Stimulated activated CD4-positive, alpha-beta T cell treated with anti-CD3 and anti-CD28 coated beads, Interleukin-2, amount 100 ng/mL, for 4 hours (primary cell): ENCODE data around the gene NPHS1.
"Not testable (repeated sequence)": the region's sequence is repeated elsewhere in the genome, so short reads cannot be mapped to it uniquely, and the experiment has no call there.

ENCODE experiments used
- DNase-seq: peaks from one replicate; pipeline ENCODE4 v3.0.0-alpha.2; 2020; ENCODE audit warnings: low read depth

NPHS1 gene

DNA sequence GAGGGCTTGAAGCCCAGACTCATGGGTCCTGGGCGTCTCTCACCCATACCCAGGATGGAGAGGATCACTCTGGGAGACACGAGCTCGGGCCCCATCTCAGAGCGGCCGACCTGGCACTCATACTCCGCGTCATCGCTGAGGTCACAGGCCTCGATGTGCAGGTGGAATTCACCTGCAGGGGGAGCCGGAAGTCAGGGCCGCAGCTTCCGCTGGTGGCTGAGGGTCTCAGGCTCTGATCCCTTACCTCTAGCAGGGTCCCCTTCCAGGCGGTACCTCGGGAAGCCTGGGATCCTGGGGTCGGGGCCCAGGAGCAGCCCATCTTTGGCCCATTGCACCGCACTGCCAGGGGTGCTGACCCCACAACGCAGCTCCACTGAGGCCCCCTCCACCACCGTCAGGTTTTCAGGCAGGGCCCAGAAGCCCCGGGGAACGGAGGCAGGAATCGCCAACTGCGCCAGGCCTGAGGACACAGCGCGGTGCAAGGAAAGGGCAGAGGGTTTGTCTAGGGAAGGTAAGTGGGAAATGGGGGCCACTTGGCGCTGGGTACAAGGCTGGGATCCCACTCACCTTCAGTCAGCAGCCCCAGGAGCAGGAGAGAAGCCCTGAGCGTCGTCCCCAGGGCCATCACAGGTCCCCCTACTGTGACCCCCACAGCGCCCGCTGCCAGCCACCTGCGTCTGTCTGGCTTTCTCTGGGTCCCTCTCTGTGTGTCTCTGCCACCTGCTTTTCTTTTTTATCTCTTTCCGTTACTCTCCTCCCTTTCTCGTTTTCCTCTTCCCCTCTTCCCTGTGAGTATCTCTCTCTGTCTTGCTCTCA, 883 bp downstream of the NPHS1 start:
- DNase-seq: no peak

DNA sequence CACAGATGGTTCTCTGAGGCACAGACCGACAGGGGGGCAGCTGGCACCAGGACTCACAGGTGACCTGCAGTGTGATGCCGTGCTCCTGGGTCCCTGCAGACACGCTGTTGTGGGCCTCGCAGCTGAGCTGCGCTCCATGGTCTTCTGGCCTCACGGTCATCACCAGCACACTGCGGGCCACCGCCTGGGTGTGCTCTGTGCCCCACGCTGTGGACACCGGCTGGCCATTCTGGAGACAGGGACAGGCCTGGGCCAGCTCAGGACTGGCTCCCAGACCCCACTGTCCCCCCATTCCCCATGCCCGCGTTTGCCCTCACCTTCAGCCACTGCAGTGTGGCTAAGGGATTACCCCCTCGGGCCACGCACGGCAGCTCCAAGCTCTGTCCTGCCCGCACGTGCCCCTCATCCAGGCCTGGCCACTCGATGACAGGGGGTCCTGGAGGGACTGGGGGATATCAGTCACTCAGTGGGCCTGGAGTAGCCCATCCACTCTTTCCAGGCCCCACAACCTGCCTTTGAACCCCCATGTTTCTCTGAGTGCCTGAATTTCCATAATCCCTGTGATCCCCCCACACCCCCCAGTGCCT, 3.3 kb downstream of the NPHS1 start:
- no peak for DNase-seq

DNA sequence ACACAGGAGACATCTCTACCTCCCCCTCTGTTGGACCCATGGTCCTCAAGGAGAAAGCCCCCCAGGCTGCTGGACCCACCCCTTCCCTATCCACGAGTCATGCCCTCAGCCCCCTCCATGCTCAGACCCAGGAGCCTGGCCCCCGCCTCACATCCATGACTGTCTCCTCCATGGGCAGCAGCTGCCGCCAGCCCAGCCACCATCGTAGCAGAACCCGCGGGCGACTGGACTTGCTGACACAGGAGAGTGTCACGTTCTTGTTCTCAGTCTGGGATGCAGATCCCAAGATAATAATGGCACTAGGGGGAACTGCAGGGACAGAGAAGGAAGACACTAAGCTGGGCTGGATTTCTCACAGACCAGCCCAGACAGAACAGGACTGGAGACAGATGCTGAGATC, 3.8 kb downstream of the NPHS1 start:
- DNase-seq: no peak

DNA sequence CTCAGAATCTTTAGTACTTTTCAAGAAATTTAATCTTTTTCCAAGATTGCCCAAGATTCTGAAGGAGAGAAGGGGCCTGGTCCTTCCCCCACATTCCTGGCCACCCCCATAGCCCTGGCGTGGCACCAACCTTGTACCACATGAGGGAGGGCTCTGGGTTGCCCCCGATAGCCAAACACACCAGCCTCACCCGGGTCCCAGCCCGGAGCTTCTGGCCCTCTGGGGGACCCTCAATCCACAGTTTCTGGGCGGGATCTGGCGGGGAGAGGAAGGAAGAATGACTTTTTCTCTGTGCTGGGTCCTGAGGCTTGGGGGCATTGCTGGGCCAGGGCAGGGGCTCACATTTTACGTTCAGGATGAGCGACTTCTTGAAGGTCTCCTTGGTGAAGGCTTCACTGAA, 4.4 kb downstream of the NPHS1 start:
- DNase-seq: no peak

DNA sequence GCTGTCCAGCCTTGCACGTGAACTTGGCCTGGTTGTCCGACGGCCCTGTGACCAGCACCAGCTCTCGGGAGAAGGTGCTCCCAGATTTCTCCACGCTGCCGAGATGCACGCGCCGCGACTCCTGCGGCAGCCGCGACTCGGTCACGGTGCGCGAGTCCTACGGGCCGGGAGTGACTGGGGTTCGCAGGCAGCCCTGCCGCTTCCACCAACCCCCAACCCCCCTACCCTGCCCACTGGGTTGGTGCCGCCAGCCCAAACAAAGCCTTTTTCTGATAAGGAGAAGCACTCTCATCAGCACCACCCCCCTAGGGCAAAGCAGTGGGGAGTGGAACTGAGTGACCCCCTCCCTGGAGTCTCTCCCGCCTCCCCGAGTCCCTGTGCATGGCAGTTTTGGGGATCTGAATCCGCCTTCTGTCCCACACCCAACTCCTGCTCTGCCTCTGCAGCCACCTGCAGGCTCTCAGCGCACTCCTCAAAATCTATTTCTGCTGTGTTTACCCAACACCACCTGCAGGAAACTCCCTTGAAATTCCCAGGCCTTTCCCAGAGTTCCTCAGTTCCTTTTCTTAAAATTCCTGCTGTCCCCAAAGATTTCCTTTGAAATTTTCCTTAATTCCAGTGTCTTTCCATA, 6.2 kb downstream of the NPHS1 start:
- no peak for DNase-seq

DNA sequence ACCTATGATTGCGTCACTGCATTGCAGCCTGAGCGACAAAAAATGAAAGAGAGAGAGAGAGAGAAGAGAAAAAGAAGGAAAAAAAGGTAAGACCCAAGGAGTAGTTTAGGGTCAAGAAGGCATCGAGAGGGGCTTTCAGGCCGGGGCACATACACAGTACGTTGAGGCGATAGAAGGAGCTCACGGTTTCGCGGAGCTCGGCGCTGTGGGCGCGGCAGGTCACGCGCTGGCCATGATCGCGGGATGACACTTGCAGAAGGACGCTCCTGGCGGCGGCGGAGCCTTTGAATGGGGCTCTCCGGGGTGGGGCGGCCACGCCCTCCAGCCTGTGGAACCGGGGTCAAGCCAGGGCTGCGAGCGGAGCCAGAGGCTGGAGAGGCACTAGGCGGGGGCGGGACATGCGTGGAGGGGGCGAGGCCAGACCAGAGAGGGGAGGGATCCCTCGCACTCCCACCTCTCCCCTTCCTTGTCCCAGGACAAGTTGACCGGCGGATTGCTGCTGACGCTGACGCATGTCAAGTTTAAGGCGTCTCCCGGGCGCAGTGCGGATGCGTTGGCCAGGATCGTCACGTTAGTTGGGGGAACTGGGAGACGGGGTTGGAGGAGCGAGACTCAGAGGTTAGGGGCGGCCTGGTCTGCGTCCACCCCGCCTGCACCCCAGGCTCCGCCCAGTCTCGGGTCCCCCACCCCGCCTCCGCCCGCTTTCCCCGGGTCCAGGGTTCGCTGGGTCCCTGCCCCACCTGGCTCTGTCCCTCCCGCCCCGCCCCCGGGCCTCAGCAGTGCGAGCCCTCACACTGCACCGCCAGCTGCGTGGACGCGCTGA, 6.9 kb downstream of the NPHS1 start:
- no peak for DNase-seq

DNA sequence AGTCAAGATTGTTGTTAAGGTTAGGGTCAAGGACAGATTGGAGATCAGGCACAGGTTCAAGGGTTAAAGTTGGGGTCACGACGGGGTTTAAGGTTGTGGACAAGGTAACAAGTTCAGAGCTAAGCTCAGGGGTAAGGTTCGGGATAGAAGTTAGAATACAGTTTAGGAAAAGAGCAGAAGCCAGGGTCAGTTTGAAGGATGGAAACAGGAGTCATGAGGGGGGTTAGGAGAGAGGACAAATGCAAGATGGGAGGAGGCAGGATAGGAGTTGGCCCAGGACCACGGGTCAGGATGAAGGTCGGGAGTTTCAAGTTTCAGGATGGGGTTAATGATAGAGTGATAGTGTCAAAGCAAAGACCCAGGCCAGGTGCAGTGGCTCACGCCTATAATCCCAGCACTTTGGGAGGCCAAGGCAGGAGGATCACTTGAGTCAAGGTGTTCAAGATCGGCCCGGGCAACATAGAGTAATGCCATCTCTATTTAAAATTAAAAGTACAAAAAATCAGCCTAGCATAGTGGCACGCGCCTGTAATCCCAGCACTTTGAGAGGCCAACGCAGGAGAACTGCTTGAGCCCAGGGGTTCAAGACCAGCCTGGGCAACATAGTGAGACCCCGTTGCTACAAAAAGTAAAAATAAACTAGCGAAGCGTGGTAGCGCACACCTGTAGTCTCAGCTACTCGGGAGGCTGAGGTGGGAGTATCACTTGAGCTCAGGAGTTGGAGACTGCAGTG, 7.7 kb downstream of the NPHS1 start:
- DNase-seq: no peak

DNA sequence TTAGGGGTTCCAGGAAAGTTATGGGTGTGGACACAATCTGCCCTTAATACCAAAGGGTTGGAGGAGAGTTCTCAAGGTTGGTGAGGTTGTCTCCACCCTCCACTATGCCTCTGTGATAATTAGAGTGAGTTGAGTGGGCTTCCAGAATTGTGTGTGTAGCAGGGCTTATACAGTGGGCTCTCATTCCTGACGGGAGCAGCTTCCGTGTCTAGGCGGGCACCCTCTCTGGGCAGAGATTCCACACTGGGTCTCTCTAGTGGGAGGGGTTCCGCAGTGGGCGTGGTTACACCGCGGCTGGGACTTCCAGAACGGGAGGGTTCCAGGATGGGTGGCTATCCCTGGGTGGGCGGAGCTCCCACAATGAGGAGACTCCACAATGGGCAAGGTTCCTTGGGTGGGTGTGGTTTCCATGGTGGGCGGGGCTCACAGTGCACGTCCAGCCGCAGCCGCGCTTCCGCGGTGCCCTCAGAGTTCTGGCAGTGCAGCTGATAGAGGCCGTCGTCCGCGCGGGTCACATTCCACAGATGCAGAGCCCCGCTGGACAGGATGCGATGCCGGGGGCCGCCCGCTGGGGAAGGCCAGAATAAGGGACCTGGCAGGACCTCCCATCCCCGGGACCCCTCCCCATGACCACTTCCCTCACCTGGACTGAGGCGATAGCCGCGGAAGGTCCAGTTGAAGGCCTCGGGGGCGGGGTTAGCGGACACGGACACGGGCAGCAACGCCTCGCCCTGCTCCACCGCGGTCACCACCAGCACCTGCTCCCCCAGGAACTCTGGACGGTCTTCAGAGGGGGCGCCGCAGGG, 8.4 kb downstream of the NPHS1 start:
- DNase-seq: no peak

DNA sequence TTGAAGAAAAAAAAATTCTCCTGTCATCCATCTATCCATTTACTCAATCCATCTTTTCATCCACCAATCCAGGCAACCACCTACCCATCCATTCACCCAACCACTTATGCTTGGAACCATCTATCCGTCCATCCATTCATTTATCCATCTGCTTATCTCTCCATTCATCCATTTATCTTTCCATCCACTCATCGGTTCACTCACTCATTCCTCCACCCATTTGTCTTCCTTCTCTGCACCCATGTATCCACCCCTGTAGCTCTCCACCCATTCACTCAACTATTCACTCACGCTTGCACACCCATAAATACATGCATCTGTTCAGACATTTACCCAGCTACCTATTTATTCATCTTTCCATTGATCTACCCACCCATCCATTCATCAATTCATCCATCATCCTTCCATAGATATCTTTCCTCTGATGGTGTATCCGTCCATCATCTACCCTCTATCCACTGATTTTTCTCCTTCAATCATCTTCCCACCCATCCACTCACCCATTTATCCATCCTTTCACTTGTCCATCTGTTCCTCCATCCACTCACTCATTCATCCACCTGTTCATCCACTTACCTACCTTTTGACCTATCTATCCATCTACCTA, 9.5 kb downstream of the NPHS1 start:
- no peak for DNase-seq

DNA sequence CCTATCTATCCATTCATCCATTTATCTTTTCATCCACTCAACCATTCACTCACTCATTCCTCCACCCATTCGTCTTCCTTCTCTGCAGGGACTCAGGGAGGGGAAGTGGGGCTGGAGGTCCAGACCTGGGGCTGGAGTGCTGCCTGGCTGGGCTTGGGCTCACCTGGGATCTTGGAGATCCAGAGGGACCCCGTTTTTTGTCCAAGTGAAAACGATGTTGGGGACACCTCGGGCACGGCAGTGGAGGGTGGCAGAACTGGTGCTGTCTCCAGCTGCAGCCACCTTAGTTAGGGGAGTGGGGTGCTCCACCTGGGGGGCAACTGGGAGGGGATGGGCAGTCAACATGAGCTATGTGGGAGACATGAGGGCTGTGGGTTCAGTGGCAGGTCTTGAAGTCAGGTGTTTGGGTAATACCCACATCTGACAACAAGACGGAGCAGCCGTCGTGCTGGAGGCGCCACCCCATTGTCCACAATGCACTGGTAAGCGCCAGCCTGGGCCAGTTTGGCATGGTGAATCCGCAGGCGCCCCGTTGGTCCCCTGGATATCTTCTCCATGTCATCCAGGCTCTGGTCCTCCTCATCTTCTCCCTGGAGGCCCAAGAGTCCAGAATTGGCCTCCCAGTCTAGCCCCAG, 10.2 kb downstream of the NPHS1 start:
- DNase-seq: no peak

DNA sequence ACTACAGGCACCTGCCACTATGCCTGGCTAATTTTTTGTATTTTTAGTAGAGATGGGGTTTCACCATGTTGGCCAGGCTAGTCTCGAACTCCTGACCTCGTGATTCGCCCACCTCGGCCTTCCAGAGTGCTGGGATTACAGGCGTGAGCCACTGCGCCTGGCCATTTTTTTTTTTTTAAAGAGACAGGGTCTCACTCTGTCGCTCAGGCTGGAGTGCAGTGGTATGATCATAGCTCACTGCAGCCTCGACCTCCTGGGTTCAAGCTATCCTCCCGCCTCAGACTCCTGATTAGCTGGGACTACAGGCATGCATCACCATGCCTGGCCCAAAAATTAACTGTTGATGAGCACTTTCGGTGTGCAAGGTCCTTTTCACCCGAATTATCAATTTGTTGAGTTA, 16.2 kb downstream of the NPHS1 start:
- DNase-seq: not testable (repeated sequence)

DNA sequence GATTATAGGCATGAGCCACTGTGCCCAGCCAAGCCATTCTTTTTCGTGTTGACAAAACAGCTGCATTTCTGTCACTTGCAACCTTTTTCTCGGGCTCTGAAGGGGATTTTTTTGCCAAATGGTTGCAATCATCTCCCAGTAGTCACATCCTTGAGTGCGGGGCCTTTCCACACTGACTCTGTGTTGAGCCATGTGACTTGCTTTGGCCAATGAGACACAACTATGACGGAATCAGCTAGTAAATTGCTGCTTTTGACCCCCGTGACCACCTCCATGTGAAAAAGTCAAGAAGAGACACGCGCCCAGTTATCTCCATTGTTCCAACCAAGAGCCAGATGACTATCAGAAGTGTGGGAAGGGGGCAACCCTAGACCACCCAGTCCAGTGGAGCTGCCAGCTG, 18.3 kb downstream of the NPHS1 start:
- DNase-seq: no peak

DNA sequence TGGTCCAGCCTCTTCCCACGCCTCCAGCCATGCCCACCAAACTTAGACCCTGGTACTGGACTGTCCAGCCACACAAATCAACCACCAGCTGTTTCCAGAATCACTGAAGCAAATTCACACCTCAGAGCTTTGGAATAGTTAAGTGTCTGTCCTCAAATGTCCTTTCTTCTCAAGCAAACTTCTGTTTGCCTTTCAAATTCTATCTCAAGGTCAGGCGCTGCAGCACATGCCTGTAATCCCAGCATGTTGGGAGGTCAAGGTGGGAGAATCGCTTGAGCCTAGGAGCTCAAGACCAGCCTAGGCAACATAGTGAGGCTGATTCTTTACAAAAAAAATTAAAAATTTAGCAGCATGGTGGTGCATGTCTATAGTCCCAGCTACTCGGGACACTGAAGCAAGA, 20.2 kb downstream of the NPHS1 start:
- DNase-seq: no peak

DNA sequence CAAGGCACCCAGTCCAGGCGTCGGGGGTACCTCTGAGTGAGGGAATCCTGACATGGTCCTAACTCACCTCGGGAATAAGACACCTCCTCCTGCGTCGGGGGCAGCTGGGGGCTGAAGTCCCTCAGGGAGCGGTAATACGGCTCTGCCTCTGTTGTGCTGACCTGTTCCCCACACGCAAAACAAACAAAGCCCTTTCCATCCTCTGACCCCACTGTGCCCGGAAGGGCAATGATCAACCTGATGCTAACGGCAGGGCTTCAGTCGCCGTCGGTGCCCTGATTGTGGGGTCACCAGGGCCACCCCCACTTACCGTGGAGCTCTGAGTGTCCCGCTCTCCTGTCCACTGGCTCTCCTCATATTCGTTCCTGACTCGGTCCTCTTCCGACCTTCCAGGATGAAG, 21.3 kb downstream of the NPHS1 start:
- DNase-seq: no peak

DNA sequence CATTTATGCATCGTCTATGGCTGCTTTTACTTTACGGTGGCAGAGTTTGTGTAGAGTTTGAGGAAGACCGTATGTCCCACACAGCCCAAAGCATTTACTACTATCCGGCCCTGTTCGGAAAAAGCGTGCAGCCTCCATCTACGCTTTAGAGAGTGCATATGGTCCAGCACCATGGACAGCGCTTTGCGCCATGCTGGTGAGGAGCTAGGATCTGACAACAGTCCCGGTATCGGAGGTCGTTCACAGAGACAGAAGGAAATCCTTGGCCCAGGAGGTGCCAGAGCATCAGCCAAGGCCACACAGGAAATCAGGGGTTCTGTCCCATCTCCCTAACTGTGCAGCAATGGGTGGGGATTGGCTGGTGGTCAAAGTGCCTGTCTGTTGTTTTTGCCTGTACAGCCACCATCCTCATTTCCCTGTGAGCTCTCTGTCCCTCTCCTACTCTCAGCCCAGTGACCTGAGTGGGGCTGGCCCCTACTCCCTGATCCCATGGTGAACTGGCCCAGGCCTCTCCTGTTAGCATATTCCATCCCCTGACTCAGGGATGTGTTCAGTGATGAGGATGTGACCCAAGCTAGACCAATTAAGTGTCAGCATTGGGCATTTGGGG, 23.5 kb downstream of the NPHS1 start:
- no peak for DNase-seq

DNA sequence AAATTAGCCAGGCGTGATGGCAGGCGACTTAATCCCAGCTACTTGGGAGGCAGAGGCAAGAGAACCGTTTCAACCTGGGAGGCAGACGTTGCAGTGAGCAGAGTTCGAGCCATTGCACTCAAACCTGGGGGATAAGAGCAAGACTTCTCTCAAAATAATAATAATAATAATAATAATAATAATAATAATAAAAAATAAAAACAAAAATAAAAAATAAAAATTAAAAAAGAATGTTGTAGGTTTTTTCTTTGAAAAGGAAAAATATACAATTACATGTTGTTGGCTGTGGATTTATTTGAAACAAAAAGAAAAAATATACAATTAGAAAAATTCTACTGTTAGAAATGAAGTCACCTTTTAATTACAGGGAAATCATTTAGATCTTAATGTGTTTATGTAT, 28.2 kb downstream of the NPHS1 start:
- DNase-seq: no peak

DNA sequence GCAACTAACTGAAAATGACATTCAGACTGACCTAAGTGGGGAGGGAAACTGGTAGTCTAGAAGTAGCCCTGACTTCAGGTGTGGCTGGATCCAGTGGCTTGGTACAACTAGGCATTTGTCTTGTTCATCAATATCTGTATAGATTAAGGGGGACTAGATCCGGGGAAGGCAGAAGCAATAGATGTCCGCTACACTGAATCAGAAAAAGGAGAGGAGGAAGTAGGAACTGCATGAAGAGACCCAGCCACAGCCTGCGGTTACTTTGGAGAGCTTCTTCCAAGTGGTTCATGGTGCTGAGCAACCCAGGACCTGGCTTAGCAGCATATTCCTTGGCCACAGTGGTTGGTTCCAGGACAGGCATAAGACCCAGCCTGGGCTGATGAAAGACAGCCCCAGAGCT, 29.7 kb downstream of the NPHS1 start:
- no peak for DNase-seq

DNA sequence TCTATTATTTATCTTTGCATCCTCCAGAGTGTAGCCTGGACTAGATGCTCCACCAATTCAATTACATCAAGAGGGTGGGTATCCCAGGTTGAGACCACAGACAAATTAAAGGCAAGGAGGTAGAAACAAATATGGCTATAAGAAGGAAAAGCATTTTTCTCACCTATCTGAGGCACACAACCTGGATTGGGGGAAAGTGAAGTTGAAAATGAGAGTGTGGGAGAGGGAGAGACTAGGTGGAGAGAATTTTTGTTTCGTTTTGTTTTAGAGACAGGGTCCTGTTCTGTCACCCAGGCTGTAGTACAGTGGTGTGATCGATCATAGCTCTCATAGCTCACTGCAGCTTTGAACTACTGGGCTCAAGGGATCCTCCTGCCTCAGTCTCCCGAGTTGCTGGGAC, 33.9 kb downstream of the NPHS1 start:
- DNase-seq: no peak

DNA sequence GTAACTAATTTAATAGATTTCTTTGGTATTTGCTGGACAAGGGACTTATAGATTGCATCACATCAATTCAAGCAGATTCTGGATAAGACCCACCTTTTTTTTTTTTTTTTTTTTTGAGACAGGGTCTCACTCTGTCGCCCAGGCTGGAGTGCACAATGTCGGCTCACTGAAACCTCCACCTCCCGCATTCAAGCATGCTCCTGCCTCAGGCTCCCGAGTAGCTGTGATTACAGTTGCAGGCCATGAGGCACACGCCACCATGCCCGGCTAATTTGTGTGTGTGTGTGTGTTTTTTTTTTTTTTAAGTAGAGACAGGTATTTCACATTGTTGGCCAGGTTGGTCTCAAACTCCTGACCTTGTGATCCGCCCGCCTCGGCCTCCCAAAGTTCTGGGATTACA, 35.5 kb downstream of the NPHS1 start:
- DNase-seq: no peak

DNA sequence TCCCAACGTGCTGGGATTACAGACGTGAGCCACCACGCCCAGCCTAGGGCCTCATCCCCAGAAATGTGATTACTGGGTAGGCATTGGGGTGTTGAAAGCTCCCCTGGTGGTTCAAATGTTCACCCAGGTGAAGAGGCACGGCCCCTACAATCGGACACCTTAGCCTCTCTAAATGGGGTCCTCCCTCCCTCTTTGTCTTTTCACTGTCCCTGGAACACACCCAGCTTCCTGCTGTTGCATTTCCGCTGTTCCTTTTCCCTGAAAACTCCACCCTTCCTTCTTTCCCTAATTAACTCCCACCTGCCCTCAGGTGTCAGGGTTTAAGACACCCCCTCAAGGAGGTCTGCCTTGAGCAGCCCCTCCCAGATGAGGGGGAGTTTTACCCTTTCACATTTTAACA, 36.0 kb downstream of the NPHS1 start:
- no peak for DNase-seq
